ENCODE data around the gene MYH9.

MYH9 gene

DNA sequence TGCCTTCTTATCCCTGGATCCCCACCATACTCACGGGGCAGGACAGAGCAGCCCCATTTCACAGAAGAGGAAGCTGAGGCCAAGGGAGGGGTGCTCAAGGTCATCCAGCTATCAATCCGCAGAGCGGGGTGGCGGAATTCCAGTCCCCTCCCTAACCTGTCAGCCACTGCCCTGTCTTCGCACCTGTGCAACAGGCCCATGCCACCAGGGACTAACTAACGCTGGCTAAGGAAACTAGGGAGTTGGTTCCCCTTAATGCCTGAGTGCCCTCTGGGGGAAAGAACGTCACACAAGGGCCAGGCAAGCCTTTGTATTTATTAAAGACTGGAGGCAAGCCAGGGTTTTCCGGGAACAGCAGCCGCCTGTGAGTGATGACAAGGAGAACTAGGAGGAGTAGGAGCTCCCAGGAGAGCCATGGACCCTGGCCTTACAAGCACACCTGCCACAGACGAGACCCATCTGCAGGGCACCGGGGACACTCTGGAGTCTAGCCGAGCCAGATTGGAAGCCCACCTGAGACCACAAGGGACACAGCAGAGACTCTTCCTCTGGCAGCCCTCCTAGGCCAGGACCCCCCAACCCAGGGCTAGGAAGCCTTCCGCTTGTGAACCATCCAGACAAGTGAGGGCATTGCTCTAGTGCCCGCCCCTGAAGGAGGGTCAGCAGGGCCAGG lies 64.4 kb downstream of the MYH9 start:
- Histone ChIP-seq H3K27ac (ENCODE audit: low read depth, low read length) (no peak overlapping the region), H4K20me1 (ENCODE audit: control insufficient read depth, insufficient read depth, low read depth, low read length) (no peaks in the 10 kb centered on the region), H3K36me3 (ENCODE audit: control insufficient read depth, low read length) (peaks cover 95% of the 10 kb centered on the region), H3K27me3 (ENCODE audit: control insufficient read depth, low read length) (no peaks in the 10 kb centered on the region), H3K4me2 (ENCODE audit: low read length) (no peak overlapping the region), H3K79me2 (ENCODE audit: control insufficient read depth, low read length) (peaks cover 20% of the 10 kb centered on the region), H3K9me2 (replicated peaks; ENCODE audit: control insufficient read depth, low read length) (no peaks in the 10 kb centered on the region), H3F3A (ENCODE audit: control insufficient read depth, insufficient read depth) (no peaks in the 10 kb centered on the region), H3K4me3 (ENCODE audit: low read length) (no peak overlapping the region), H3K9me3 (ENCODE audit: control insufficient read depth, insufficient read depth, low read length) (no peaks in the 10 kb centered on the region), H3K4me1 (ENCODE audit: control insufficient read depth, low read length) (no peaks in the 10 kb centered on the region)
- TF ChIP-seq EZH2phosphoT487 (IDR thresholded peaks at IDR 0.05; ENCODE audit: borderline replicate concordance, low read length) = no peak
- TF ChIP-seq, protein P1, sequence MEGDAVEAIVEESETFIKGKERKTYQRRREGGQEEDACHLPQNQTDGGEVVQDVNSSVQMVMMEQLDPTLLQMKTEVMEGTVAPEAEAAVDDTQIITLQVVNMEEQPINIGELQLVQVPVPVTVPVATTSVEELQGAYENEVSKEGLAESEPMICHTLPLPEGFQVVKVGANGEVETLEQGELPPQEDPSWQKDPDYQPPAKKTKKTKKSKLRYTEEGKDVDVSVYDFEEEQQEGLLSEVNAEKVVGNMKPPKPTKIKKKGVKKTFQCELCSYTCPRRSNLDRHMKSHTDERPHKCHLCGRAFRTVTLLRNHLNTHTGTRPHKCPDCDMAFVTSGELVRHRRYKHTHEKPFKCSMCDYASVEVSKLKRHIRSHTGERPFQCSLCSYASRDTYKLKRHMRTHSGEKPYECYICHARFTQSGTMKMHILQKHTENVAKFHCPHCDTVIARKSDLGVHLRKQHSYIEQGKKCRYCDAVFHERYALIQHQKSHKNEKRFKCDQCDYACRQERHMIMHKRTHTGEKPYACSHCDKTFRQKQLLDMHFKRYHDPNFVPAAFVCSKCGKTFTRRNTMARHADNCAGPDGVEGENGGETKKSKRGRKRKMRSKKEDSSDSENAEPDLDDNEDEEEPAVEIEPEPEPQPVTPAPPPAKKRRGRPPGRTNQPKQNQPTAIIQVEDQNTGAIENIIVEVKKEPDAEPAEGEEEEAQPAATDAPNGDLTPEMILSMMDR (IDR thresholded peaks at IDR 0.05; ENCODE audit: low read depth, low read length, poor library complexity, severe bottlenecking) = no peak

DNA sequence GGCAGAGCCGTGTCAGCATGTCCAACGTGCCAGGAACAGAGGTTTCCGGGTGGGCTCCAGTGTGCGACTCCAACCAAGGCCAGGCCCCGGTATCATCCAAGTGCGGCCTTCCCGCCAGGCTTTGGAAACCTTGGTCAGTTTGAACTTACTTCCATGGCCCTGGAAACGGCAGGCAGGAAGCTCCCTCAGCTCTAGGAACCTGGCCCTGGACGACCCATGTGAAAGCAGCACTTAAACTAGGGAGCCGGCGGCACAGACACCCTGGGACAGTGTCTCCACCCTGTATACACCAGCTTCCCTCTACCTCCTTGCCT lies 65.2 kb downstream of the MYH9 start:
- Histone ChIP-seq H4K20me1 (ENCODE audit: control insufficient read depth, insufficient read depth, low read depth, low read length) (no peaks in the 10 kb centered on the region), H3K36me3 (ENCODE audit: control insufficient read depth, low read length) (peaks cover 95% of the 10 kb centered on the region), H3K27ac (ENCODE audit: low read depth, low read length) (no peak overlapping the region), H3K9me3 (ENCODE audit: control insufficient read depth, insufficient read depth, low read length) (no peaks in the 10 kb centered on the region), H3K4me2 (ENCODE audit: low read length) (no peak overlapping the region), H3K4me3 (ENCODE audit: low read length) (no peak overlapping the region), H3K9me2 (replicated peaks; ENCODE audit: control insufficient read depth, low read length) (no peaks in the 10 kb centered on the region), H3K79me2 (ENCODE audit: control insufficient read depth, low read length) (peaks cover 12% of the 10 kb centered on the region), H3F3A (ENCODE audit: control insufficient read depth, insufficient read depth) (no peaks in the 10 kb centered on the region), H3K4me1 (ENCODE audit: control insufficient read depth, low read length) (no peaks in the 10 kb centered on the region), H3K27me3 (ENCODE audit: control insufficient read depth, low read length) (no peaks in the 10 kb centered on the region)
- TF ChIP-seq, protein P1 (IDR thresholded peaks at IDR 0.05; ENCODE audit: low read depth, low read length, poor library complexity, severe bottlenecking) = no peak
- no peak for TF ChIP-seq EZH2phosphoT487 (IDR thresholded peaks at IDR 0.05; ENCODE audit: borderline replicate concordance, low read length)

DNA sequence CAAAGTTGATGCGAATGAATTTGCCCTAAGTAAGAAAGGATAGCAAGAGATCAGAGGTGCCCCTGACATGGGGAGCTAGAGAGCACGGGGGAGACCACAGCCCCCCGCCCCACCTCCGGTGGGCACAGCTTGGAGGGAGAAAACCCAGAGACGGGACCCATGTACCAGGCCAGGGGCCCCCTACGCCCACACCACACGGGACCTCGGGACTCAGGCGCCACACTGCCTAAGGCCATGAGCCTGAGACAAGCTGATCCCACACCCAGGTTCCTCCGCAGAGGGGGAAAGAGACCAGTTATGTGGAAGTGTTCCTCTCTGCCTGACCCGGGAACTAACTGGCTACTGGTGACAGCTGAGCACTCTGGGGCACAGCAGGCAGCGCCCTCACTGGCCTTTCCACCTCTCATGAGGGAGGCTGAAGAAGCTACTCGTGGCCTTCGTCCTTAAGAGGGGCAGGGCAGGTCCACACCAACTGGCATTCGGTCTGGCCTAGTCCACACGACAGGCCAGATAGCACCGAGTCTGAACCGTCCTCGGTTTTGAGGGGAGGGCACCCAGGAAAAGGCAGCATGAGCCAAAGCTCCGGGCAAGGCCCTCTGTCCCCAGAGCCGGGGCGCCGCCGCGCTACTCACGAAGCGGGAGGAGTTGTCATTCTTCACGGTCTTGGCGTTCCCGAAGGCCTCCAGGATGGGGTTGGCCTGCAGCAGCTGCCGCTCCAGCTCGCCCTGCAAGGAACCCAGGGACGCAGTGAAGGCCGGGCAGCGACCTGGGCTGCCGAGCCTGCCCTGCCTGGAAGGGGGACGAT lies 65.8 kb downstream of the MYH9 start:
- Histone ChIP-seq H3K27ac (ENCODE audit: low read depth, low read length) (no peak overlapping the region), H3K79me2 (ENCODE audit: control insufficient read depth, low read length) (peaks cover 11% of the 10 kb centered on the region), H3K9me3 (ENCODE audit: control insufficient read depth, insufficient read depth, low read length) (no peaks in the 10 kb centered on the region), H3K36me3 (ENCODE audit: control insufficient read depth, low read length) (peaks cover 95% of the 10 kb centered on the region), H3K4me2 (ENCODE audit: low read length) (no peak overlapping the region), H3K9me2 (replicated peaks; ENCODE audit: control insufficient read depth, low read length) (no peaks in the 10 kb centered on the region), H3K27me3 (ENCODE audit: control insufficient read depth, low read length) (no peaks in the 10 kb centered on the region), H3K4me3 (ENCODE audit: low read length) (no peak overlapping the region), H3K4me1 (ENCODE audit: control insufficient read depth, low read length) (no peaks in the 10 kb centered on the region), H4K20me1 (ENCODE audit: control insufficient read depth, insufficient read depth, low read depth, low read length) (no peaks in the 10 kb centered on the region), H3F3A (ENCODE audit: control insufficient read depth, insufficient read depth) (no peaks in the 10 kb centered on the region)
- no peak for TF ChIP-seq EZH2phosphoT487 (IDR thresholded peaks at IDR 0.05; ENCODE audit: borderline replicate concordance, low read length)
- TF ChIP-seq, protein P1 (IDR thresholded peaks at IDR 0.05; ENCODE audit: low read depth, low read length, poor library complexity, severe bottlenecking) = no peak

All from DOHH2 (cell line).